GM18526 (cell line): ENCODE data around the gene KLF1.

Source experiments
- POLR2A ChIP-seq: IDR thresholded peaks from 3 replicates; pipeline ENCODE4 v1.6.1; 2011; ENCODE audit not compliant: insufficient read length; ENCODE audit errors: extremely low read depth

The KLF1 gene

GRCh38 chr19:12907166-12907565 is 20.2 kb upstream of the KLF1 start:
- TF ChIP-seq POLR2A, result no peak

GRCh38 chr19:12899891-12900518 is 13.0 kb upstream of the KLF1 start:
- no peak for TF ChIP-seq POLR2A

GRCh38 chr19:12896460-12896859 is 9.5 kb upstream of the KLF1 start:
- TF ChIP-seq POLR2A, result no peak

GRCh38 chr19:12893582-12893981 is 6.6 kb upstream of the KLF1 start:
- TF ChIP-seq POLR2A, result no peak

GRCh38 chr19:12891553-12892021 is 4.6 kb upstream of the KLF1 start:
- TF ChIP-seq POLR2A, result no peak

GRCh38 chr19:12890787-12891552 is 4.0 kb upstream of the KLF1 start, which contains the start of gene GCDH:
GCDH (plus strand) TSS chr19:12891160; CDS start chr19:12891305, 145 bp downstream.
- TF ChIP-seq POLR2A, result peak; percentile 79

- no peak for TF ChIP-seq POLR2A
Measured at GRCh38 chr19:12888006-12888603, 1.1 kb upstream of the KLF1 start.

- TF ChIP-seq POLR2A, result no peak
Measured at GRCh38 chr19:12886651-12886968, 391 bp downstream of the KLF1 start.

- no peak for TF ChIP-seq POLR2A
Measured at GRCh38 chr19:12885749-12886650, 1.0 kb downstream of the KLF1 start.

GRCh38 chr19:12884926-12885748 is 1.9 kb downstream of the KLF1 start:
- TF ChIP-seq POLR2A, result peak; percentile 37

- TF ChIP-seq POLR2A, result no peak
Measured at GRCh38 chr19:12884627-12884925, 2.4 kb downstream of the KLF1 start.

- no peak for TF ChIP-seq POLR2A
Measured at GRCh38 chr19:12884202-12884601, 2.8 kb downstream of the KLF1 start.

GRCh38 chr19:12882589-12882988 is 4.4 kb downstream of the KLF1 start:
- TF ChIP-seq POLR2A, result no peak

GRCh38 chr19:12881172-12881808 is 5.7 kb downstream of the KLF1 start, which contains the start of gene DNASE2:
DNASE2 (minus strand) TSS chr19:12881449; CDS start chr19:12881375, 74 bp downstream.
- TF ChIP-seq POLR2A, result peak; percentile 88
